ENCODE results near the gene SLC25A6.
"Not testable (repeated sequence)": the region's sequence is repeated elsewhere in the genome, so short reads cannot be mapped to it uniquely, and the experiment has no call there.

SLC25A6 gene

DNA sequence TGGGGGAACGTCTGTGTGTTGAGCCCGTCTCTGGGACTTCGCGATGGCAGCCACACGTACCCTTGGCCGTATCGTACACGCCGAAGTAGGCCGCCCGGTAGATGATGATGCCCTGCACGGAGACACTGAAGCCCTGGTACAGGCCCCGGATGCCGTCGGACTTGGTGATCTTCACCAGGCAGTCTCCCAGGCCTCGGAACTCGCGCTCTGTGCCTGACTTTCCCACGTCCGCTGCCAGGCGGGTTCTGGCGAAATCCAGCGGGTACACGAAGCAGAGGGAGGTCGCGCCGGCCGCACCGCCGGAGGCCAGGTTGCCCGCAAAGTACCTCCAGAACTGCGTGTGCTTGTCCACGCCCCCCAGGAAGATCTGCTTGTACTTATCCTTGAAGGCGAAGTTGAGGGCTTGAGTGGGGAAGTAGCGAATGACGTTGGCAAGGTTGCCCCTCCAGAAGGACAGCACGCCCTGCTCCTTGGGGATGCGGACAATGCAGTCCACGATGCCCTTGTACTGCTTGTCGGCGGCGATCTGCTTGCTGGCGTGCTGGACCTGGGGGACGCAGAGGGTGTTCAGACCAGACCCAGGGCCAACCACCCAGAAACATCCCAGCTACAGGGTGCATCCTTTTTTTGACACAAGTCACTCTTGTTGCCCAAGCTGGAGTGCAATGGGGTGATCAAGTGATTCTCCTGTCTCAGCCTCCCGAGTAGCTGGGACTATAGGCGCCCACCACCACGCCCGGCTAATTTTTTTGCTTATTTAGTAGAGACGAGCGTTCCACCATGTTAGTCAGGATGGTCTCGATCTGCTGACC is 2.5 kb downstream of the SLC25A6 start:
- no peak for DNase-seq

DNA sequence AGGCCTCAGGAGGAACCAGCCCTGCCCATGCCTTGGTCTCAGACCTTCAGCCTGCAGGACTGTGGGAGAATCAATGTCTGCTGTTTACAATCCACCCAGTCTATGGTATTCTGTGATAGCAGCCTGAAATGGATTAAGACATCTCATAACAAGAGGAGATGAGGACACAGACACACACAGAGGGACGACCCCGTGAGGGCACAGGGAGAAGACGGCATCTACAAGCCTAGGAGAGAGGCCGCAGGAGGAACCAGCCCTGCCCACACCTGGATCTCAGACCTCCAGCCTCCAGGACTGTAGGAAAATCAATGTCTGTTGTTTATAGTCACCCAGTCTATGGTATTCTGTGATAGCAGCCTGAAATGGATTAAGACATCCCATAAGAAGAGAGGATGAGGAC is 3.3 kb downstream of the SLC25A6 start:
- no peak for DNase-seq

DNA sequence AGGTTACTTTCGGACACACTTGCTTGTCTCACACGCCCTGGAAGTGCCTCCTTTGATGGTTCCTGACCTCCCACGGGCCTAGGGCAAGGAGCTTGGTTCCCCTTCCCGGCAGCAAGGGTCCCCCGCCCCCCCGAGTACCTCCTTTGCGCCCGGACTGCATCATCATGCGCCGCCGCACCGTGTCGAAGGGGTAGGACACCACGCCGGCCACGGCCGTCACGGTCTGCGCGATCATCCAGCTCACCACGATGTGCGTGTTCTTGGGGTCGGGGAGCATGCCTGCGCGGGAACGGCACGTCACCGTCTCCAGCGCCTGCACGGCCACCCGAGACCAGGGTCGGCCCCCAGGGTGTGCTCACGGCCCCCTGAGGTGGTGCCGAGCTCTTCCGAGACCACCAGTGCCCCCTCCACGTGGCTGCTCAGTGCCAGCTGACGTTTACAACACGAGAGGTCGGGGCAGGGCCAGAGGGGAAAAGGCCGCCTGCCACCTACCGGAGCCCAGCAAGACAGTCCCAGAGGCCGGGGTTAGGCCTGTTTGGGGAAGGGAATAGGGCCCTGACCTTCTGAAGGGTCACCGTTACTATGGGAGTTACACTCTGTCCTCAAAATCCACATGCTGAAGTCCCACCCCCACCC is 4.7 kb downstream of the SLC25A6 start:
- DNase-seq, result no peak

DNA sequence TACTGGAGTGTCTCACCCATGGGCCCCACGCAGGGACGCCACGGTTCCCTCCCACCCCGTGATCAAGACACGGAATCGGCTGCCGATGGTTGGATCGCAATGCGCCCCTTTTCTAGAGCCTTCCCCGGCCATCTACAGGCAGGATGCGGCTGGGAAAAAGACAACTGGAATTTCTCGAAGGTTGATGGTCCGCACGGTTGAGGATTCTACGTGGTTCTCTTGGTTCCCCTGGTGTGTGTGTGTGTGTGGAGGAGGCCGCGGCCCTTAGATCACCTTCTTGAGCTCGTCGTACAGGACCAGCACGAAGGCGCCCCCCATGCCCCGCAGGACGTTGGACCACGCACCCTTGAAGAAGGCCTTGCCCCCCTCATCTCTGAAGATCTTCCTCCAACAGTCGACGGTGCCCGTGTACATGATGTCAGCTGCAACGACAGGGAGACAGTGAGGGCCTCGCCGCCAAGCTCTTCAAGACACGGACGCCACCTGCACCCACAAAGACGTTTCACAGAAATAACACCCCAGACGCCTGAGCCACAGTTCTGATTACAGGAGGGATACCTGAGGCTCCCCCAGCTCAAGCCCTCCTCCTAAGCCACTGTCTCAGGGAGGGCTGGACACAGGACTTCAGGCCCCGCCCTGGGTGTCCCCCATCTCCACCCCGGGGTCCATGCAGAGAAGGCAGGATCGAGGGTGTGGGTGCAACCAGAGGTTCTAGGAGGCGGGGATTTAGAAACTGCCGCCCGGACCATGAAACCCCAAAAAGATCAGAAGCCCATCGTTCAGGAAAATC is 5.4 kb downstream of the SLC25A6 start:
- DNase-seq, result no peak

DNA sequence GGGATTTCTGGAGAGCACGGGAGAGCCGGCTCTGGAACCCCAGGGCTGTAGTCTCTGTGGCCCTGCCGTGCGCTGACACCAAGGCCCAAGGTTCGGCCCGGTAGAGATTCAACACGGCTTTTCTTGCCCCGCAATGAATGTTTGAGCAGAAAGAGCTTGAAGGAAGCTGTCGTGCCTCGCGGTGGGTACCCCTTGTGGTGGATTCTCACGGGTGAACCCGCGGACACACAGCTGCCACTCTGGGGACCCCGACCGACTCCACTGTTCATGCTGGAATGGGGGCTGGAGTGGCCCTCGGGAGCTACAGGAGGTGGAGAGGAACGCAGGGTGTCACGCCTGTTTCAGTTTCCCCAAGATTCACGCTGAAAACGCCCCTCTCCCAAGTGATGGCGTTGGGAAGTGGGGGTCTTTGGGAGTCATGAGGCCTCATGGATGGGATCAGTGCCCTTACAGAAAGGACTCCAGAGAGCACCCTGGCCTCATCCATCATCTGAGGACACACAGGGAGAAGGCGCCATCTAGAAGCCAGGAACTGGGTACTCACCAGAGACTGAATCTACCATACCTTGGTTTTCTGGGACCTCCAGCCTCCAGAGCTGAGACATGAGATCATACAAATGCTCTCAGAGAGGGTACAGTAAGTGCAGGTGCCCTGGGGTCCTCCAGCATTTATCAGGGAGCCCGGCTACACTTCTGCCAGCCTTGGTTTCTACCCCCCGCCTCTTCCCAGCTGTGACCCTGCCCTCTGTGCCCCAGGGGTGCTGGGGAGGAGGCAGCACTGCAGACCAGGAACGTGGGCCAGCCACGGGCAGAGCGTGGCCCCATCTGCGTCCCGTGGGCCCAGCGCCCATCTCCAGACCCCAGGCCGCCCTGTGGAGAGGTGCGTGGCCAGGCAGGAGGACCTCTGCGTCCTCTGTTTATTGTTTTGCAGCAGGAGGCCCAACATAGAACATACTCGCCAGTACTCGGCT is 6.4 kb downstream of the SLC25A6 start:
- DNase-seq, result no peak

DNA sequence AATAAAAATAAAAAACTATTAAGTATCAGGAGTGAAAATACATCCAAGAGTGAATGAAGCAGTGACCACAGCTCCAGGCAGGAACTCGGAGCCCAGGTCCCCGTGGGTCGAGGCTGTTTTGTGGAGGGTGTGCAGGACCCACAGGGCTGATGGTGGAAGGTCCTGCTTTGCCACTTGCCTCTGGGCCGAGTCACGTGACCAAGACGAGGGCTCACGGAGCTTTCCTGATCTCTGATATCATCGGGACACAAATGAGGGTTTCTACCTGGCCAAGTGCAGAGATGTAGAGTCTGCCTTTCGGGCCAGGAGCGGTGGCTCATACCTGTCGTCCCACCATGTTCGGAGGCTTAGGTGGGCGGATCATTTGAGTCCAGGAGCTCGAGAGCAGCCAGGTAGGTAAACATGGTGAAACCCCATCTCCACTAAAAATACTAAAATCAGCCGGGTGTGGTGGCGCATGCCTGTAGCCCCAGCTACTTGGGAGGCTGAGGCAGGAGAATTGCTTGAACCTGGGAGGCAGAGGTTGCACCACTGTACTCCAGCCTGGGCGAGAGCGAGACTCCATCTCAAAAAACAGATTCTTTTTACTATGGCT is 7.2 kb downstream of the SLC25A6 start:
- DNase-seq, result no peak

DNA sequence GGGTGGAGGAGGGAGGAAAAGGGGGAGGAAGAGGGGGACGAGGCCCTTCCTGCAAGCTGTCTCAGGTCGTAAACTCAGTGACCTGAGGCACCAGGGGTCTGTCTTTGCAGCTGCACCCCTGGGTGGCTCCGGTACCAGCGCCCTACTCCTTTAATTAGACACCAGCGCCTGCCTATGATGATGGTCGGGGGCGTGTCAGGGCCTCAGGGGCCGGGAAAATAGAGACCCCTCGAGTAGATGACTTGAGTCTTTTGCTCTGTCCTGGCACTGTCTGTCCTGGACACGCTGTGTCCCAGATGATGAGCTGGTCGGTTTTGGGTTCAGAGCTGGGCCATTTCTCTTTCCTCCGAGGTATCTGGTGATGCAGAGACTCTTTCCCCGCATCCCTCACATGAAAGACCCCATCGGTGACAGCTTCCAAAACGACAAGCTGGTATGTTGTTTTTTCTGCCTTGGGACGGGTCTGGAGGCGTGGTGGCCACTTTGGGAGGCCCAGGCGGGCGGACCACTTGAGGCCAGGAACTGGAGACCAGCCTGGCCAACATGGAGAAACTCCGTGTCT is 11.2 kb downstream of the SLC25A6 start:
- DNase-seq, result no peak

DNA sequence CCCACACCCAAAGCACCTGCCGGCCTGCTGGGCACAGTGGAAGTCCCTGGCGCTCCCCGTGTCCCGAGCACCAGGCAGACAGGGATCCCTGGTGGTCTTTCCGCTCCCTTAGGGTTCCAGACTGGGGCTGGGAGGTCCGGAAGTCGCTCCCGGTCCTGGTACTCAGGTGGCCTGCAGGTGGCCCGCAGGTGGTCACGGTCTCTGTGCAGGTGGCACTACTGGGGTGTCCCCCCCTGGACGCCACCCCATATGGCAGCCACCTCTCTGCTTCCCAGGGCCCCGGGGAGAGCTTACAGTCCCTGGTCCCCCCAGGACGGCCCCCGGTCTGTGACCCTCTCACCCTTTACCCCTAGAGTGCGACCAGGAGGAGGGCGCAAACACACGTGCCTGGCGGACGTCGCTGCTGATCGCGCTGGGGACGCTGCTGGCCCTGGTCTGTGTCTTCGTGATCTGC is 13.6 kb downstream of the SLC25A6 start:
- no peak for DNase-seq

DNA sequence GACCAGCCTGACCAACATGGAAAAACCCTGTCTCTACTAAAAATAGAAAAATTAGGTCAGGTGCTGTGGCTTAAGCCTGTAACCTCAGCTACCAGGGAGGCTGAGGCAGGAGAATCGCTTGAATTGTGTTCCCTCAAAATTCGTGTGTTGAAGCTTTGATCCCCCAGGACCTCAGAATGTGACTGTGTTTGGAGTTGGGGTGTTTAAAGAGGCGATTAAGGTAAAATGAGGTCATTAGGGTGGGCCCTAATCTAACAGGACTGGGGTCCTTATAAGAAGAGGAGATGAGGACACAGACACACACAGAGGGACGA is 23.6 kb downstream of the SLC25A6 start:
- no peak for DNase-seq

DNA sequence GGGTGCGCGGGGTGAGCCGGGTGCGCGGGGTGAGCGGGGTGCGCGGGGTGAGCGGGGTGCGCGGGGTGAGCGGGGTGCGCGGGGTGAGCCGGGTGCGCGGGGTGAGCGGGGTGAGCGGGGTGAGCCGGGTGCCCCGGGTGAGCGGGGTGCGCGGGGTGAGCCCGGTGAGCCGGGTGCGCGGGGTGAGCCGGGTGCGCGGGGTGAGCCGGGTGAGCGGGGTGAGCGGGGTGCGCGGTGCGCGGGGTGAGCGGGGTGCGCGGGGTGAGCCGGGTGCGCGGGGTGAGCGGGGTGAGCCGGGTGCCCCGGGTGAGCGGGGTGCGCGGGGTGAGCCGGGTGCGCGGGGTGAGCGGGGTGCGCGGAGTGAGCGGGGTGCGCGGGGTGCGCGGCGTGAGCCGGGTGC is 25.6 kb downstream of the SLC25A6 start:
- DNase-seq, result not testable (repeated sequence)

DNA sequence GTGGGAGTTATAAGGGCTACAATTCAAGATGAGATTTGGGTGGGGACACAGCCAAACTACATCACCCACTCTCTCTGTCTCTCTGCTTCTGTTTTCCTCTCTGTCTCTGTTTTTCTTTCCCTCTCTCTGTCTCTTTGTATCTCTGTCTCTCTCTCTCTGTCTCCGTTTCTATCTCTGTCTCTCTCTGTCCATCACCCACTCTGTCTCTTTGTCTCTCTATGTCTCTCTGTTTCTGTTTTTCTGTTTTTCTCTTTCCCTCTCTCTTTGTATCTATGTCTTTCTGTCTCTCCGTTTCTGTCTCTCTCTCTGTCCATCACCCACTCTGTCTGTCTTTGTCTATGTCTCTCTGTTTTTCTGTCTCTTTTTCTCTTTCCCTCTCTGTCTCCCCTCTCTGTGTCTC is 30.0 kb downstream of the SLC25A6 start:
- DNase-seq, result no peak

DNA sequence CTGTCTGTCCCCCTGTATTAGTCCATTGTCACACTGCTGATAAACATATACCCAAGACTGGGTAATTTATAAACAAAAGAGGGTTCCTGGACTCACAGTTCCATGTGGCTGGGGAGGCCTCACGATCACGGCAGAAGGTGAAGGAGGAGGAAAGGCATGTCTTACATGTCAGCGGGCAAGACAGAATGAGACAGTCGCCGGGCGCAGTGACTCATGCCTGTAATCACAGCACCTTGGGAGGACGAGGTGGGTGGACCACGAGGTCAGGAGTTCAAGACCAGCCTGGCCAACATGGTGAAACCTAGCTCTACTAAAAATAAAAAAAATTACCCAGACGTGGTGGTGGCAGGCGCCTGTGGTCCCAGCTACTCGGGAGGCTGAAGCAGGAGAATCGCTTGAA is 30.6 kb downstream of the SLC25A6 start:
- no peak for DNase-seq

DNA sequence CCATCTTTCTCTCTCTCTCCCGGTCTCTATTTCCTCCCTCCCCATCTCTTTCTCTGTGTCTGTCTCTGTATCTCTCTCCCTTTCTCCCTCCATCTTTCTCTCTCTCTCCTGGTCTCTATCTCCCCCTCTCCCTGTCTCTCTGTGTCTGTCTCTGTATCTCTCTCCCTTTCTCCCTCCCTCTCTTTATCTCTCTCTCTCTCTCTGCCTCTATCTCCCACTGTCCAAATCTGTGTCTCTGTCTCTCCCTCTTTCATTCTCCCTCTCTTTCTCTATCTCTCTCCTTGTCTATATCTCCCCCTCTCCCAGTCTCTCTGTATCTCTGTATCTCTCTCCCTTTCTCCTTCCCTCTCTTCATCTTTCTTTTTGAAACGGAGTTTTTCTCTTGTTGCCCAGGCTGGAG is 31.7 kb downstream of the SLC25A6 start:
- DNase-seq, result no peak

DNA sequence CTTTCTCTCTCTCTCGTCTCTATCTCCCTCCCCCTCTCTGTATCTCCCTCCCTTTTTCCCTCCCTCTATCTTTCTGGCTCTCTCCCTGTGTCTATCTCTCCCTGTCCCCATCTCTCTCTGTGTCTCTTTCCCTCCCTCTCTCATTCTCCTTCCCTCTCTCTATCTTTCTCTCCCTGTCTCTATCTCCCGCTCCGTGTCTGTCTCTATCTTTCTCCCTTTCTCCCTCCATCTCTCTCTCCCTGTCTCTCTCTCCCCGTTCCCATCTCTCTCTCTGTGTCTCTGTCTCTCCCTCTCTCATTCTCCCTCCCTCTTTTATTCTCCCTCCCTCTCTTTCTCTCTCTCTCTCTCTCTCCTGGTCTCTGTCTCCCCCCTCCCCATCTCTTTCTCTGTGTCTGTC is 32.4 kb downstream of the SLC25A6 start:
- no peak for DNase-seq

DNA sequence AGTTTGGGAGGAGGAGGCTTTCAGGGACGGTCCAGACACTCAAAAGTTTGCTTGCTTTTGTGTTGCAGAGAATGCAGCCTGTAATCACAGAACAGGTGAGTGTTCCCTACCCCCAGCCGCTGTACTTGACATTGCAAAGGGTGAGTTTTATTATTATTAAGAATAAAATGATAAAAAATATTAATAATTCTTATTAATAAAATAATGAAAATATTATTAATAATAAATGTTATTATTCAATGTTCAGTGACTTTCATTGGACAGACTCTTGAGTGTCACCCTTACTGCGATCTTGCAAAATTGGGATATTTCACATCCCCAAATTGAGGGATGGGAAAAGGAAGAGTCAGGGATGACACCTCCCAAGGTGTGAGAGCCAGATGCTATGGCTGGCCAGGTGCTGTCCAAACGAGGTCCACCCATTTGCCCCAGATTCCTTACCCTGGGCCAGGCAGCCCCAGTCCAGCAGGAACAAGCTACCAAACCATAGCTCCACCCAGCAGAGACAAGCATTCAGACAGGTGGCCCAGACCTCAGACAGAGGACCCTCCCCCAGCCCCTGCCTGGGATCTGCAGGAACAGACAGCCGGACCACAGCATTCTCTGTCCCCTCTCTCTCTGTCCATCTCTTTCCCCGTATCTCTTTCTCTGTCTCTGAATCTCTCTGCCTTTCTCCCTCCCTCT is 33.0 kb downstream of the SLC25A6 start:
- no peak for DNase-seq

DNA sequence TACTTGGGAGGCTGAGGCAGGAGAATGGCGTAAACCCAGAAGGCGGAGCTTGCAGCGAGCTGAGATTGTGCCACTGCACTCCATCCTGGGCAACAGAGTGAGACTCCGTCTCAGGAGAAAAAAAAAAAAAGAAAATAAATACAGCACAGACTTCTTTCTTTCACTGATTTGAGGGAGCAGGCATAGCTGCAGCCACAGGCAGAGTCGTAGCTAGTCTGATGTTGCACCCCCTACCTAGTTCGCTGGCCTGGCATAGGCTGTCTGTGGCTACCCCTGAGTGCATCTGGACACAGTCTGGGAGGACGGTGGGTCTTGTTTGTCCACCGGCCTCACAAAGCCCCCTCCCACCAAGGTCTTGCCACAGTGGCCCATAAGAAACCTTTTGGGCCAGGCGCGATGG is 33.9 kb downstream of the SLC25A6 start:
- DNase-seq, result no peak

DNA sequence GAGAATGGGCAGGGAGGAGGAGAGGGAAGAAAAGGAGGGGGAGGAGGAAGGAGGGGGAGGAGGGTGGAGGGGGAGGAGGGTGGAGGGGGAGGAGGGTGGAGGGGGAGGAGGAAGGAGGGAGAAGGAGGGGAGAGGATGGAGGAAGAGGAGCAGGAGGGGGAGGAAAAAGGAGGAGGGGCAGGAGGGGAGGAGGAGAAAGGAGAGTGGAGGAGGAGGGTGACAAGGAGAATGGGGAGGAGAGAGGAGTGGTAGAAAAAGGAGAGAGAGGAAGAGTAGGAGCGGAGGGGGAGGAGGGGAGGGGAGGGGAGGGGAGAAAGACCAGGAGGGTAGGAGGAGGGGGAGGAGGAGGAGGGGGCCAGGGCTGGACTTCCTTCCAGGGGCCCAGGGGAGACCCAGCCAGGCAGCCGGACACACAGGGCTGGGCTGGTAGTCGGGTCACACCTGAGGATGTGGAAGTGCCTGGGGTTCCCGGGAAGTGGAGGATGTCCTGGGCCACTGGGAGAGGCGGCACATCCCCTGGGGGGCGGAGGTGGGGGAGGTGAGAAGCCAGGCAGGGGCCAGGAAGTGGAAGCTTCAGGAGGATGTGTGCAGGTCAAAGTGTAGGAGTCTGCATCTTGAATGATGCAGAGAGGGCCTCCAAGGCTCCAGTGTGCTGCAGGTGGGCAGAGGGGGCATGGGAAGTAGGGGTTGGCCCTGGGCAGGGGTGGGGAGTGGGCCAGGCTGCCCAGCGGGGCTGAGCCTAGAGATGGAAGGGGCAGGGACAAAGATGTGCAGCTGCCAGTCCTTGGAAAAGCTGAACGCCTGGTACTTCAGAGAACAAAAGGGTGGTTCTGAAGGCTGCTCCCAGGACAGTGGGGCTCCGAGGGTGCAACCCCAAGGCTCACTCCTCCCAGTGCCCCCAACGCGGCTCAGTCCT is 36.5 kb downstream of the SLC25A6 start:
- no peak for DNase-seq

DNA sequence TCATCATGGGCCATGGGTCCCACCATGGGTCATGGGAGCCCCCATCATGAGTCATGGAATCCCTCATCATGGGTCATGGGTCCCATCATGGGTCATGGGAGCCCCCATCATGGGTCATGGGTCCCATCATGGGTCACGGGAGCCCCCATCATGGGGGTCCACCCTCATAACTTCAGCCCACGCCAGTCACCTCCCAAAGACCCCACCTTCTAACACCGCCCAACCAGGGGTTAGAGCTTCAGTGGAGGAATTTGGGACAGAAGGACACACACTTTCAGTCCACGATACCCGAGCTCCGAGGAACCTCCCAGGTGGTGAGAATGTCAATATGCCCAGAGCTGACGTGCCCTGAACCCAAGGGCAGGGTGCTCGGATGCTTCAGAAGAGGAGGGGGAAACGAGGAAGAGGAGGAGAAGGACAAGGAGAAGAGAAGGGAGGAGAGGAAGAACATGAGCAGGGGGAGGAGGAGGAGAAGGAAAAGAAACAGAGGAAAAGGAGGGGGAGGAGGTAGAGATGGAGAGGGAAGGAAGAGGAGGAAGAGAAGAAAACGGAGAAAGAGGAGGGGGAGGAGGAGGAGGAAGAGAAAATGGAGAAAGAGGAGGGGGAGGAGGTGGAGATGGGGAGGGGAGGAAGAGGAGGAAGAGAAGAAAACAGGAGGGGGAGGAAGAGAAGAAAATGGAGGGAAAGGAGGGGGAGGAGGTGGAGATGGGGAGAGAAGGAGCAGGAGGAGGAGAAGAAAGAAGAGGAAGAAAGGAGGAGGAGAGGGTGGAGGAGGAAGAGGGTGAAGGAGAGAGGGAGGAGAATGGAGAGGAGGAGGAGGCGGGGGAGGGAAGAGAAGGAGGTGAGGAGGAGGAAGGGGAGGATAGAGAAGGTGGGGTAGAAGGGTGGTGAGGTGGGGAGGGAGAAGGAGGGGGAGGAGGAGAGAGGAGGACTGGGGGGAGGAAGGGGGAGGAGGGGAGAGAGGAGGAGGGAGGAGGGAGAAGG is 37.6 kb downstream of the SLC25A6 start:
- no peak for DNase-seq
